Activated CD4-positive, alpha-beta memory T cell treated with anti-CD3 and anti-CD28 coated beads for 36 hours (primary cell): ENCODE results near the gene PID1. TPM values are rescaled to one million over a fixed set of nuclear protein-coding genes. Genes with fewer than 3 reads are reported as not detected.

Experiments
- CTCF ChIA-PET: fragments of 350-600 bp; sonication (Branson Sonifier 250); formaldehyde crosslinking; loops from one replicate; lab custom pipeline; 2021; ENCODE audit warnings: antibody characterized with exemption, inconsistent platforms; lab: Charles Lee
- POLR2A ChIA-PET: fragments of 350-600 bp; sonication (Branson Sonifier 250); formaldehyde crosslinking; loops from one replicate; lab custom pipeline; 2021; ENCODE audit warnings: antibody characterized with exemption; lab: Charles Lee
- DNase-seq: peaks from one replicate; pipeline ENCODE4 v3.0.0-alpha.2; 2020
- H3K27ac Mint-ChIP-seq: one replicate; pipeline ENCODE4 v1.8.0; 2021; ENCODE audit warnings: mixed read lengths
- H3K27me3 Mint-ChIP-seq: one replicate; pipeline ENCODE4 v1.8.0; 2021; ENCODE audit warnings: mixed read lengths
- H3K36me3 Mint-ChIP-seq: one replicate; pipeline ENCODE4 v1.8.0; 2021; ENCODE audit warnings: mixed read lengths
- H3K4me1 Mint-ChIP-seq: one replicate; pipeline ENCODE4 v1.8.0; 2021; ENCODE audit warnings: low read depth, mixed read lengths
- H3K4me3 Mint-ChIP-seq: one replicate; pipeline ENCODE4 v1.8.0; 2021; ENCODE audit warnings: mild to moderate bottlenecking, mixed read lengths
- H3K9me3 Mint-ChIP-seq: one replicate; pipeline ENCODE4 v1.8.0; 2021; ENCODE audit warnings: mixed read lengths
- intact Hi-C: fragments of 100-400 bp; cut with micrococcal nuclease; formaldehyde crosslinking; loops from one replicate; pipeline ENCODE4 v1.15.1; 2023
- total RNA-seq, 2 experiments: library from RNA; stranded (reverse); gene quantifications; one replicate each; pipeline ENCODE4 v1.2.3, GENCODE V29; 2021

The PID1 gene
- total RNA-seq, 2 experiments from 2014 or later = not detected

- H3K27me3 Mint-ChIP-seq = no peaks in the 10 kb centered on the region
- intact Hi-C loops = no loop called here
- no peak overlapping the region for H3K4me3 Mint-ChIP-seq
- no peaks in the 10 kb centered on the region for H3K9me3 Mint-ChIP-seq
- H3K36me3 Mint-ChIP-seq = no peaks in the 10 kb centered on the region
- no peaks in the 10 kb centered on the region for H3K4me1 Mint-ChIP-seq
- no peak for DNase-seq
- ChIA-PET POLR2A (no interaction called here), CTCF (no interaction called here)
- no peak overlapping the region for H3K27ac Mint-ChIP-seq
Measured at GRCh38 chr2:229153951-229154350, 117.1 kb downstream of the PID1 start.

- CTCF ChIA-PET = no interaction called here
- POLR2A ChIA-PET = no interaction called here
- intact Hi-C loops = no loop called here
- H3K9me3 Mint-ChIP-seq = no peaks in the 10 kb centered on the region
- H3K27me3 Mint-ChIP-seq = no peaks in the 10 kb centered on the region
- no peaks in the 10 kb centered on the region for H3K36me3 Mint-ChIP-seq
- no peak for DNase-seq
- no peaks in the 10 kb centered on the region for H3K4me1 Mint-ChIP-seq
- no peak overlapping the region for H3K27ac Mint-ChIP-seq
- no peak overlapping the region for H3K4me3 Mint-ChIP-seq
Measured at GRCh38 chr2:229153267-229153666, 117.8 kb downstream of the PID1 start.

GRCh38 chr2:229152674-229153073, 118.4 kb downstream of the PID1 start:
- Mint-ChIP-seq H3K36me3 (no peaks in the 10 kb centered on the region), H3K27ac (no peak overlapping the region), H3K9me3 (no peaks in the 10 kb centered on the region), H3K27me3 (no peaks in the 10 kb centered on the region), H3K4me3 (no peak overlapping the region), H3K4me1 (no peaks in the 10 kb centered on the region)
- intact Hi-C loops = no loop called here
- no peak for DNase-seq
- POLR2A ChIA-PET = no interaction called here
- CTCF ChIA-PET = interaction anchor here (0.6 kb wide), 1 partner anchor 1490 kb away, joined by 3 read pairs; no protein-coding TSS in a partner anchor

GRCh38 chr2:229150317-229150716, 120.8 kb downstream of the PID1 start:
- Mint-ChIP-seq H3K4me1 (no peaks in the 10 kb centered on the region), H3K4me3 (no peak overlapping the region), H3K36me3 (no peaks in the 10 kb centered on the region), H3K27ac (no peak overlapping the region), H3K9me3 (peaks cover 7% of the 10 kb centered on the region), H3K27me3 (no peaks in the 10 kb centered on the region)
- ChIA-PET CTCF (no interaction called here), POLR2A (no interaction called here)
- intact Hi-C loops = no loop called here
- DNase-seq = no peak

GRCh38 chr2:229141424-229142025, 129.6 kb downstream of the PID1 start:
- ChIA-PET POLR2A (no interaction called here), CTCF (no interaction called here)
- Mint-ChIP-seq H3K4me3 (no peak overlapping the region), H3K9me3 (peaks cover 4% of the 10 kb centered on the region), H3K27me3 (no peaks in the 10 kb centered on the region), H3K27ac (no peak overlapping the region), H3K36me3 (no peaks in the 10 kb centered on the region), H3K4me1 (no peaks in the 10 kb centered on the region)
- DNase-seq = no peak
- intact Hi-C loops = no loop called here

- Mint-ChIP-seq H3K27me3 (no peaks in the 10 kb centered on the region), H3K4me1 (no peaks in the 10 kb centered on the region), H3K36me3 (no peaks in the 10 kb centered on the region), H3K4me3 (no peak overlapping the region), H3K9me3 (no peaks in the 10 kb centered on the region), H3K27ac (no peak overlapping the region)
- intact Hi-C loops = no loop called here
- DNase-seq = no peak
- CTCF ChIA-PET = no interaction called here
- POLR2A ChIA-PET = no interaction called here
Measured at GRCh38 chr2:229137639-229138038, 133.4 kb downstream of the PID1 start.

GRCh38 chr2:229137066-229137465, 134.0 kb downstream of the PID1 start:
- CTCF ChIA-PET = no interaction called here
- intact Hi-C loops = no loop called here
- H3K4me1 Mint-ChIP-seq = no peaks in the 10 kb centered on the region

GRCh38 chr2:229133155-229133772, 137.8 kb downstream of the PID1 start:
- no peak for DNase-seq
- no peaks in the 10 kb centered on the region for H3K36me3 Mint-ChIP-seq
- intact Hi-C loops = no loop called here
- no peaks in the 10 kb centered on the region for H3K27me3 Mint-ChIP-seq
- POLR2A ChIA-PET = no interaction called here
- H3K4me1 Mint-ChIP-seq = no peaks in the 10 kb centered on the region
- H3K9me3 Mint-ChIP-seq = no peaks in the 10 kb centered on the region
- CTCF ChIA-PET = no interaction called here
- H3K4me3 Mint-ChIP-seq = no peak overlapping the region
- no peak overlapping the region for H3K27ac Mint-ChIP-seq

More at GRCh38 chr2:229137066-229137465, 134.0 kb downstream of the PID1 start:
- no peak overlapping the region for H3K4me3 Mint-ChIP-seq
- no peaks in the 10 kb centered on the region for H3K9me3 Mint-ChIP-seq
- no peaks in the 10 kb centered on the region for H3K27me3 Mint-ChIP-seq
- no peak overlapping the region for H3K27ac Mint-ChIP-seq
- POLR2A ChIA-PET = no interaction called here
- DNase-seq = no peak
- no peaks in the 10 kb centered on the region for H3K36me3 Mint-ChIP-seq

GRCh38 chr2:229132236-229132635, 138.9 kb downstream of the PID1 start:
- Mint-ChIP-seq H3K27ac (no peak overlapping the region), H3K27me3 (no peaks in the 10 kb centered on the region), H3K36me3 (no peaks in the 10 kb centered on the region), H3K9me3 (no peaks in the 10 kb centered on the region), H3K4me1 (no peaks in the 10 kb centered on the region), H3K4me3 (no peak overlapping the region)
- intact Hi-C loops = no loop called here
- CTCF ChIA-PET = no interaction called here
- DNase-seq = no peak
- POLR2A ChIA-PET = no interaction called here

GRCh38 chr2:229130522-229130921, 140.6 kb downstream of the PID1 start:
- DNase-seq = no peak
- POLR2A ChIA-PET = no interaction called here
- intact Hi-C loops = no loop called here
- H3K4me3 Mint-ChIP-seq = no peak overlapping the region
- H3K27ac Mint-ChIP-seq = no peak overlapping the region
- no peaks in the 10 kb centered on the region for H3K36me3 Mint-ChIP-seq
- peaks cover under 1% of the 10 kb centered on the region for H3K9me3 Mint-ChIP-seq
- no peaks in the 10 kb centered on the region for H3K4me1 Mint-ChIP-seq
- CTCF ChIA-PET = no interaction called here
- no peaks in the 10 kb centered on the region for H3K27me3 Mint-ChIP-seq

GRCh38 chr2:229129738-229130371, 141.2 kb downstream of the PID1 start:
- H3K4me1 Mint-ChIP-seq = no peaks in the 10 kb centered on the region
- peaks cover 3% of the 10 kb centered on the region for H3K9me3 Mint-ChIP-seq
- POLR2A ChIA-PET = no interaction called here
- CTCF ChIA-PET = no interaction called here
- no peak for DNase-seq
- H3K27me3 Mint-ChIP-seq = no peaks in the 10 kb centered on the region
- no peak overlapping the region for H3K4me3 Mint-ChIP-seq
- no peak overlapping the region for H3K27ac Mint-ChIP-seq
- intact Hi-C loops = no loop called here
- no peaks in the 10 kb centered on the region for H3K36me3 Mint-ChIP-seq

- H3K4me3 Mint-ChIP-seq = no peak overlapping the region
Measured at GRCh38 chr2:229127471-229127870, 143.6 kb downstream of the PID1 start.

GRCh38 chr2:229126066-229126465, 145.0 kb downstream of the PID1 start:
- intact Hi-C loops = no loop called here
- H3K27ac Mint-ChIP-seq = no peak overlapping the region

More at GRCh38 chr2:229127471-229127870, 143.6 kb downstream of the PID1 start:
- POLR2A ChIA-PET = no interaction called here
- H3K27me3 Mint-ChIP-seq = no peaks in the 10 kb centered on the region
- peaks cover 3% of the 10 kb centered on the region for H3K9me3 Mint-ChIP-seq
- intact Hi-C loops = no loop called here
- no peak for DNase-seq
- CTCF ChIA-PET = no interaction called here
- H3K4me1 Mint-ChIP-seq = no peaks in the 10 kb centered on the region
- no peaks in the 10 kb centered on the region for H3K36me3 Mint-ChIP-seq
- no peak overlapping the region for H3K27ac Mint-ChIP-seq

More at GRCh38 chr2:229126066-229126465, 145.0 kb downstream of the PID1 start:
- no peak for DNase-seq
- ChIA-PET CTCF (no interaction called here), POLR2A (no interaction called here)
- no peaks in the 10 kb centered on the region for H3K36me3 Mint-ChIP-seq
- H3K4me3 Mint-ChIP-seq = no peak overlapping the region
- H3K27me3 Mint-ChIP-seq = no peaks in the 10 kb centered on the region
- no peaks in the 10 kb centered on the region for H3K4me1 Mint-ChIP-seq
- H3K9me3 Mint-ChIP-seq = peaks cover 3% of the 10 kb centered on the region
